Glomerular endothelial cell (primary cell): ENCODE measurements around the gene OPTC. TPM values are rescaled to one million over a fixed set of nuclear protein-coding genes. Genes with fewer than 3 reads are reported as not detected.

Experiments used
- DNase-seq: peaks from one replicate; pipeline ENCODE4 v3.0.0-alpha.2; 2011; ENCODE audit warnings: low read depth, low spot score; ENCODE audit errors: extremely low read depth
- total RNA-seq: library from RNA; depleted of rRNA; stranded (reverse); fragments of >200 nt; gene quantifications from 2 replicates; pipeline ENCODE4 v1.2.3, GENCODE V29; 2015

The OPTC gene
- total RNA-seq, 1 donor from 2014 or later, result not detected

GRCh38 chr1:203488539-203488938 is 5.4 kb upstream of the OPTC start:
- no peak for DNase-seq

GRCh38 chr1:203490607-203491006 is 3.3 kb upstream of the OPTC start:
- no peak for DNase-seq

- DNase-seq, result no peak
These were observed 2.3 kb upstream of the OPTC start for GRCh38 chr1:203491664-203492063.

- DNase-seq, result no peak
These were observed 1.7 kb upstream of the OPTC start for GRCh38 chr1:203492082-203492747.

GRCh38 chr1:203492748-203493130 is 1.2 kb upstream of the OPTC start:
- no peak for DNase-seq

GRCh38 chr1:203495845-203496244 is 1.9 kb downstream of the OPTC start:
- no peak for DNase-seq

GRCh38 chr1:203497269-203497777 is 3.4 kb downstream of the OPTC start:
- DNase-seq, result no peak

GRCh38 chr1:203499643-203500278 is 5.8 kb downstream of the OPTC start:
- DNase-seq, result no peak

GRCh38 chr1:203500279-203500678 is 6.3 kb downstream of the OPTC start:
- DNase-seq, result no peak

GRCh38 chr1:203503836-203504235 is 9.9 kb downstream of the OPTC start:
- DNase-seq, result no peak

- DNase-seq, result no peak
These were observed 10.7 kb downstream of the OPTC start for GRCh38 chr1:203504400-203505250.

- DNase-seq, result no peak
These were observed 11.7 kb downstream of the OPTC start for GRCh38 chr1:203505526-203506204.

- no peak for DNase-seq
These were observed 13.1 kb downstream of the OPTC start for GRCh38 chr1:203506858-203507626.

- no peak for DNase-seq
These were observed 13.8 kb downstream of the OPTC start for GRCh38 chr1:203507759-203508158.

- DNase-seq, result no peak
These were observed 14.6 kb downstream of the OPTC start for GRCh38 chr1:203508463-203509073.

GRCh38 chr1:203509135-203509534 is 15.2 kb downstream of the OPTC start:
- DNase-seq, result no peak

GRCh38 chr1:203511513-203511912 is 17.6 kb downstream of the OPTC start:
- DNase-seq, result peak; percentile 51

GRCh38 chr1:203511930-203512329 is 18.0 kb downstream of the OPTC start:
- no peak for DNase-seq

GRCh38 chr1:203512517-203512847 is 18.5 kb downstream of the OPTC start:
- no peak for DNase-seq
